Renal cortical epithelial cell (primary cell): ENCODE measurements around the gene AWAT2. TPM values are rescaled to one million over a fixed set of nuclear protein-coding genes. Genes with fewer than 3 reads are reported as not detected.

Source experiments
- DNase-seq: peaks from one replicate; pipeline ENCODE4 v3.0.0-alpha.2; 2011; ENCODE audit warnings: low read depth
- total RNA-seq: library from RNA; depleted of rRNA; stranded (reverse); fragments of >200 nt; gene quantifications from 2 replicates; pipeline ENCODE4 v1.2.3, GENCODE V29; 2014

AWAT2 gene
- total RNA-seq, 1 donor from 2014 or later, result not detected

DNA sequence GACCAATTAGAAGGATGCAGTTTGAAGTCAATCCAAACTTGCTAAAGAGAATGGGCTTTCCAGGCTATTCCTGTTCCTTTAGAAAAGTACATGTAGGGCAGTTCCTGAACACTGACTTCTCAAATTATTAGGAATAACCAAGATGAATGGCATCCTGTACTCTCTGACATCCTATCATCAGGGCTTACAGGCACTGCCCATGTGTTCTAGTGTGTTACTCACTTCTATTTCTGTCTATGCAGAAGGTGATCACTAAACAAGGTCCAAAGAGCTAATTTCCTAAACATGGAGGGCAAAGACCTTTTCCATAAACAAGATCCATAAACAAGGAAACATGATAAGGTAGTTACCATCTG, 53.6 kb downstream of the AWAT2 start:
- no peak for DNase-seq

DNA sequence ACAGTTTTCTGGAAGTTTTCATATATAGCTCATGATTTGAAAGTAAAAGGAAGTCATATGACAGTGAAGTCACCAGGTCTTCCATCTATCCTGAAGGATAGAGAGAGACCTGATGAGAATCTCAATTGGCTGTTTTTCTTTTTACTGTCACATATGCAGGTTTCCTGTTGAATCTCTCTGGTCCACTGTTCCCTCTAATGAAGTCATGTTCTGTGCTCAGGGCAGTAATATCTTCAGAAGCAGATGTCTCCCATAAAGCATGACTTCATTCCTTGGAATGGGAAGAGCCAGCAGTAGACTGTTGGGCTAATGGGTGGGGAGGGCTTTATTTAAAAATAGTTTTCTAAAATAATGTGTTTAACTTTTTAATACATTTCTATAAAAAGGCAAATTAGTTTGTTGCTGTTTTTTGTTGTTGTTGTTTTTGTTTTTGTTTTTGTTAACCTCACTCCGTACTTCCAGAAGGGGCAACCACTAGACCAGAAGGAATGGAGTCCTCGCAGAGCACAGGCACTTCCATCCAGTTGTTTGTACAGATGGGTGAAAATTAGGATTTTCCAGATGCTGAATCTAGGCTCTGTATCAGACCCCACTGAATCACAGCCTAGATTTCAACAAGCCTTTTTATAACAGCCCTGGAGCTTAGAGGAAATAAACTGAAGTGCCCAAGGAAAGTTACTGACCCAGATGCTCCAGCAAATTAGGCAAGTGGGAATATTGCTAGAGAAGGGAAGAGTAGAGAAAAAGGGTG, 54.2 kb downstream of the AWAT2 start:
- DNase-seq, result no peak

DNA sequence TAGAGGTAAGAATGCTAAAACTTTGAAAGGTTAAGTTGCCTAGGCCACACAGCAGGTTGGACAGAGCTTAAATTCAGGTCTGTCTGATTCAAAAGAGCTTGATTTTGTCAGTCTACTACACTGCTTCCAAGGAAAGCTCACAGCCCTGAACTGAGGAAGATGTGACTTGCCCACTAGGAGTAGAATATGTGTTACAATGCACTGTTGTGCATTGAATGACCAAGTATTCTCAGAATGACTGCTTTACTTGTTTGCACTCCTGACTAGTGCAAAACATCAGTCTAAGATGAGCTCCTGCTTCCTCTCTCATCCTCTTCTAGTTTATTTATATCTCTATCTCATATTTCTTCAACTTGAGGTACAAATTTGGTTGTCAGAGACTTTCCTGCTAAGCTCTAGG, 56.2 kb downstream of the AWAT2 start:
- DNase-seq, result no peak

DNA sequence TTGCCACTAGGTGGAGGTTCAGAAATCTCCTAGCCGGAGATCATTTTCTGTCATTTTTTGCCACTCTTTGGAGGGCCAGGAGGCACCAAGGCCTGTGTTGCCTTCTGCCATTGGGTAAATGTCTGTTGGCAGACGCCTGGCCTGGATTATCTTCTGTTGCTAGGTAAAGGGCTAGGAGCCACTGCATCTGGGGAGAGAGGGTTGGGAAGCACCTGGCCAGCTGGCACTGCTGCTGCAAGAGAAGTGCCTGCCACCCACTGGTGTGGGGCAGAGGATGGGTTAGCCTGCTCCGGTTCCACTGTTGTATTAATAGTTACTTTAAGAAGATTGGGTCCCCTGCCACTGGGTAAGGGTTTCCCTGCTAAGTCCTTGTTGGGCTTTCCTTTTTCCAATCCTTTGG, 58.1 kb downstream of the AWAT2 start:
- no peak for DNase-seq

Other genes starting within 250 kb of the AWAT2 start
- gene OTUD6A, start 12.5 kb upstream of the AWAT2 start, total RNA-seq, result not detected in 2 replicates
- gene IGBP1, start 83.5 kb upstream of the AWAT2 start, total RNA-seq, result 94.3 and 121 TPM in 2 replicates
- not detected in 2 replicates for gene DGAT2L6, start 127.5 kb upstream of the AWAT2 start, total RNA-seq
- gene AWAT1, start 184.7 kb upstream of the AWAT2 start, total RNA-seq, result not detected in 2 replicates
- 0.15 TPM in 1 of 2 replicates, not detected in the other for gene P2RY4, start 210.3 kb upstream of the AWAT2 start, total RNA-seq
- gene ARR3, start 218.4 kb upstream of the AWAT2 start, total RNA-seq, result not detected in 2 replicates
- not detected in 2 replicates for gene RAB41, start 232.2 kb upstream of the AWAT2 start, total RNA-seq
- gene PDZD11, start 240.0 kb upstream of the AWAT2 start, total RNA-seq, result 38.9 and 58.7 TPM in 2 replicates
- 0.80 and 6.6 TPM in 2 replicates for gene KIF4A, start 240.2 kb upstream of the AWAT2 start, total RNA-seq